Chondrocyte (in vitro differentiated cells): ENCODE measurements around the gene SPRR2G. TPM values are rescaled to one million over a fixed set of nuclear protein-coding genes. Genes with fewer than 3 reads are reported as not detected.

Source experiments
- DNase-seq: peaks from one replicate; pipeline ENCODE4 v3.0.0; 2021; ENCODE audit warnings: mixed read lengths, low spot score
- H3K27ac Mint-ChIP-seq: one replicate; pipeline ENCODE4 v1.8.0; 2021; ENCODE audit warnings: mild to moderate bottlenecking, moderate library complexity, mixed read lengths; ENCODE audit not compliant: unreplicated experiment
- H3K27me3 Mint-ChIP-seq: 2 replicates; pipeline ENCODE4 v1.8.0; 2021; ENCODE audit warnings: low read depth, mixed read lengths
- H3K36me3 Mint-ChIP-seq: 2 replicates; pipeline ENCODE4 v1.8.0; 2021; ENCODE audit warnings: low read depth, mixed read lengths
- H3K4me1 Mint-ChIP-seq: 2 replicates; pipeline ENCODE4 v1.8.0; 2021; ENCODE audit warnings: low read depth, mild to moderate bottlenecking, mixed read lengths
- H3K4me3 Mint-ChIP-seq: one replicate; pipeline ENCODE4 v1.8.0; 2021; ENCODE audit warnings: mild to moderate bottlenecking, moderate library complexity, mixed read lengths; ENCODE audit not compliant: unreplicated experiment
- H3K9me3 Mint-ChIP-seq: 2 replicates; pipeline ENCODE4 v1.8.0; 2021; ENCODE audit warnings: low read depth, mixed read lengths
- total RNA-seq: library from RNA; stranded (reverse); gene quantifications from 3 replicates; pipeline ENCODE4 v1.2.1, GENCODE V29; 2021
- TF ChIP-seq, protein P1 (sequence below): fragments of 200-600 bp; sonication (generic); IDR thresholded peaks from 2 replicates; pipeline ENCODE4 v1.5.0; 2021; ENCODE audit warnings: antibody characterized with exemption, mild to moderate bottlenecking, moderate library complexity

The SPRR2G gene
- total RNA-seq, 1 donor from 2014 or later = not detected

DNA sequence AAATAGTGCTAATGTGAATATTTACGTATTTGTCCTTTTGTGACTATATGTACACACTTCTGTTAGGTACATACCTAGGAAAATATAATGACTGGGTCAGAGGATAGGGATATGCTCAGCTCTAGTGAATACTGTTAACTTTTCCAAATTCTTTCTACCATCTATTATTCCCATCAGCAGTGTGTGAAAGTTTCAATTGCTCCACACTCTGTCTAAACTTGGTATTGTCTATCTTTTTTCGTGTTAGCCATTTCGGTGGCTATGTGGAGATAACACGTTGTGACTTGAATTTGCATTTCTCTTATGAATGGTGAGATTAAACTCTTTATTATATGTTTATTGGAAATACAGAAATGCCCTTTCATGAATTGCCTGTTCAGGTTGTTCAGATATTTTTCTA, 29.9 kb upstream of the SPRR2G start:
- H3K9me3 Mint-ChIP-seq = peaks cover 11% of the 10 kb centered on the region
- DNase-seq = no peak
- TF ChIP-seq, protein P1, sequence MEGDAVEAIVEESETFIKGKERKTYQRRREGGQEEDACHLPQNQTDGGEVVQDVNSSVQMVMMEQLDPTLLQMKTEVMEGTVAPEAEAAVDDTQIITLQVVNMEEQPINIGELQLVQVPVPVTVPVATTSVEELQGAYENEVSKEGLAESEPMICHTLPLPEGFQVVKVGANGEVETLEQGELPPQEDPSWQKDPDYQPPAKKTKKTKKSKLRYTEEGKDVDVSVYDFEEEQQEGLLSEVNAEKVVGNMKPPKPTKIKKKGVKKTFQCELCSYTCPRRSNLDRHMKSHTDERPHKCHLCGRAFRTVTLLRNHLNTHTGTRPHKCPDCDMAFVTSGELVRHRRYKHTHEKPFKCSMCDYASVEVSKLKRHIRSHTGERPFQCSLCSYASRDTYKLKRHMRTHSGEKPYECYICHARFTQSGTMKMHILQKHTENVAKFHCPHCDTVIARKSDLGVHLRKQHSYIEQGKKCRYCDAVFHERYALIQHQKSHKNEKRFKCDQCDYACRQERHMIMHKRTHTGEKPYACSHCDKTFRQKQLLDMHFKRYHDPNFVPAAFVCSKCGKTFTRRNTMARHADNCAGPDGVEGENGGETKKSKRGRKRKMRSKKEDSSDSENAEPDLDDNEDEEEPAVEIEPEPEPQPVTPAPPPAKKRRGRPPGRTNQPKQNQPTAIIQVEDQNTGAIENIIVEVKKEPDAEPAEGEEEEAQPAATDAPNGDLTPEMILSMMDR = no peak
- peaks cover 6% of the 10 kb centered on the region for H3K27me3 Mint-ChIP-seq
- H3K4me1 Mint-ChIP-seq = no peaks in the 10 kb centered on the region
- H3K36me3 Mint-ChIP-seq = no peaks in the 10 kb centered on the region
- no peak overlapping the region for H3K27ac Mint-ChIP-seq
- no peak overlapping the region for H3K4me3 Mint-ChIP-seq

DNA sequence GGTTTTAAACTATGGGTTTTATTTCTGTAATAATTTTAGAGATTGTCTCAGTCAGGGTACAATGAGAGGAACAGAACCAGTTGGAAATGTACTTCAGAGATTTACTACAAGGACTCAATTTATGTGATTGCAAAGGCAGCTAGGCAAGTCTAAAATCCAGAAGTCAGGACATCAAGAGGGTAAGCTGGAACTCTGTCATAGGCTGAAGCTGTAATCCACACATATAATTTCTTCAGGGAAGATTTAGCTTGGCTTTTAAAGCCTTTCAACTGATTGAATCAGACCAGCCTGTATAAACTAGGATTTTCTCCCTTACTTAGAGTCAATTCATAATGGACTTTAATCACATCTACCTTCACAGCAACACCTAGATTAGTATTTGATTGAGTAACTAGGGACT, 28.2 kb upstream of the SPRR2G start:
- Mint-ChIP-seq H3K27me3 (peaks cover 9% of the 10 kb centered on the region), H3K4me1 (no peaks in the 10 kb centered on the region), H3K36me3 (no peaks in the 10 kb centered on the region), H3K4me3 (no peak overlapping the region), H3K27ac (no peak overlapping the region), H3K9me3 (no peaks in the 10 kb centered on the region)
- DNase-seq = no peak
- TF ChIP-seq, protein P1 = no peak

DNA sequence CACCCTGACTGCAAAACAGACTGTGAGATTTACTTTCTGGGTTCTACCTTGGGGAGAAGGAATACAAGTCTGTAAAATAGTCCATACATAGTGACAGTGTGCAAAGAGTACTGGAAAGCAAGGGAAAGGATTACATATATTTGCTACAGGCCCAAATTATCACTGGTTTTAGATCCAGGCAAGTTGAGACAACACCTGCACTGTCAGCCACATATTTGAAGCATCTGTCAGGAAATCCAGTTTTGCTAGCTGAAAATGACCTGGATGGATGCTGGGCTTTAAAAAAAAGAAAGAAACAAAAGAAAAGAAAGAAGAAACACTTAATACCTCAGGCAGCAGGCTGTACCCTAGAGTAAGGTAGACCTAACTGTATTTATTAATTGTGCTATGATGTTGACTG, 23.9 kb upstream of the SPRR2G start:
- Mint-ChIP-seq H3K9me3 (no peaks in the 10 kb centered on the region), H3K27ac (no peak overlapping the region), H3K36me3 (no peaks in the 10 kb centered on the region), H3K27me3 (peaks cover 9% of the 10 kb centered on the region), H3K4me3 (no peak overlapping the region), H3K4me1 (no peaks in the 10 kb centered on the region)
- TF ChIP-seq, protein P1 = no peak
- no peak for DNase-seq

DNA sequence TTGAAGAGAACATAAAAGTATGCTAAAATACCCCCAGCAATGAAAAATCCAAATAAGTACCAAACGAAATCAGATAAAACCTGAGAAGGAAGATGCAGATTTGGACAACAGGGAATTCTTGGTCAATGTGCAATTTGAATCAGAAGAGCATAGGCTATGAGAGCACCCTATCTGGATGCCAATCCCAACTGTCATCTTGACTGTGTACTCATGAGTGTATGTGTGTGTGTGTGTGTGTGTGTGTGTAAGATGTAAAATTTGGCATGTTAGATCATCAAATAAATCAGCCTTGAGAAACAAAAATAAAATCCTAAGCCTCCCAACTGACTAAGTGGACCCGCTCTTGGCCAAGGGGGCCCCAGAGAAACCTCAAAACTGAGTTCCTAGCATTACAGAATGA, 18.0 kb upstream of the SPRR2G start:
- H3K36me3 Mint-ChIP-seq = no peaks in the 10 kb centered on the region
- no peak for DNase-seq
- no peaks in the 10 kb centered on the region for H3K9me3 Mint-ChIP-seq
- TF ChIP-seq, protein P1 = no peak
- no peaks in the 10 kb centered on the region for H3K4me1 Mint-ChIP-seq
- no peak overlapping the region for H3K27ac Mint-ChIP-seq
- H3K4me3 Mint-ChIP-seq = no peak overlapping the region
- peaks cover 2% of the 10 kb centered on the region for H3K27me3 Mint-ChIP-seq

DNA sequence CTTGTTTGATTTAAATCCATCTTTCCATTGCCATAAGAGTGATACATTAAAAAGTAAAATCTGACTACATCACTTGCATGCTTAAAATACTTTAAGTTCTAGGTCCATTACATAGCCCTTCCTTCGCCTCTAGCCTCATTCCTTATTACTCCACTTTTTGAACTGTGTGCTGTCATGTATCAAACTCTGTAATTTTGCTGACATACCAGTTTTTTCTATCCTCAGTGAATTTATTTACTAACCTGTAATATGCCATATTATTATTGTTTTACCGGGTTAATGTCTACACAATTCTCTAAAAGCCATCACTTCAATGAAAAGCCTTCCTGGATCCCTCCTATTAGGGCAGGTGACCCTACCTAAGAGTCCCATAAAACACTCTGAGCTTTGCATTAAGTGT, 4.9 kb upstream of the SPRR2G start:
- TF ChIP-seq, protein P1 = no peak
- H3K4me3 Mint-ChIP-seq = no peak overlapping the region
- H3K4me1 Mint-ChIP-seq = no peaks in the 10 kb centered on the region
- H3K27me3 Mint-ChIP-seq = peaks cover 4% of the 10 kb centered on the region
- H3K36me3 Mint-ChIP-seq = no peaks in the 10 kb centered on the region
- peaks cover 9% of the 10 kb centered on the region for H3K9me3 Mint-ChIP-seq
- DNase-seq = no peak
- H3K27ac Mint-ChIP-seq = no peak overlapping the region
